CD4-positive, alpha-beta T cell treated with Interleukin-15 for 1 hour (primary cell): ENCODE results near the gene BICDL1.
"Not testable (repeated sequence)": the region's sequence is repeated elsewhere in the genome, so short reads cannot be mapped to it uniquely, and the experiment has no call there.

Experiments
- DNase-seq: peaks from one replicate; pipeline ENCODE4 v3.0.0-alpha.2; 2020

BICDL1 gene

DNA sequence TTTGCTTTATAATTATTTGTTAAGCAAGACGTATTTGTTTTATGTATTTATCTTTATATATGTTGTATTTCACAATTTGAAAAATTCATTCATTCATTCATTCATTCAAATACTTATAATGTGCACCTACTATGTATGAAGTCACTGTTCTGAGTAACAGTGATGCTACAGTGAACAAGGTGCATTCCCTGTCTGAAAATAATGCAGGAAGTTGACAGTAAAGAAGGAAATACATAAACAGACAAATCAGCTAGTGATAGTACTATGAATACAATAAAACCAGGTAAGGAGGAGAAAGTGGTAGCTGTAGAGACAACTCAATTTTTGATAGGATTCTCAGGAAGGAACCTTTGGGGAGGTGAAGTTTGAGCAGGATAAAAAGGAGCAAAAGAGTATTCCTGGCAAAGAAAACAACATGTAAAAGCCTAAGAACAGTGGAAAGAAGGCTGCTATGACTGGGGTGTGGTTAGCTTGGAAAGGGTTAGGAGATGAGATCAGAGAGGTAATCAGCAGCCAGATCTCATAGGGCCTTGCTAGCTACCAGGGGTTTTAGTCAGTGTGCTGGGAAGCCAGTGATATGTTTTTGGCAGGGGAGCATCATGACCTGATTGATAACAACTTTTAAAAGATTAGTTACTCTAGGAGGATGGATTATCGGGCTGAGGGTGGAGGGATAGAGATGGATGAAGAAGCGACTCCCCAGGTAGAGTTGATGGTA is 17.4 kb downstream of the BICDL1 start:
- no peak for DNase-seq

DNA sequence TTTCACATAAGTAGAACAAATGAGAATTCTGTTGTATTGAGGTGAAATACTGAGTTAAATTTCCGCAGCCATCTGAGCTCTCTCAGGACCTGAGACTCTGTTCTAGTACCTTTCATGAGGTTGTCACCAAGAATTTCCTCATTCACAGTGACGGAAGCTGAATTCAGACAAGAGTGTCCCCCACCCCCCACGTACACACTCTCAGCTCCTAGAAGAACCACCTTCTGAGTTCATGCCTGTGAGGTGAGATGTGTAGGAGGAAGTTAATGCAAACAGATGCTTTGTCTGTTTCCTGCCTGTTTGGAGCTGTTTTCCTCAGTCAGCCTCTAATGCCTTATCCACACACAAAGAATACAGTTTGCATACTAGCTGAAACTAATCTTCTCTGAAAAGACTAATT is 18.2 kb downstream of the BICDL1 start:
- peak; percentile 84 for DNase-seq

DNA sequence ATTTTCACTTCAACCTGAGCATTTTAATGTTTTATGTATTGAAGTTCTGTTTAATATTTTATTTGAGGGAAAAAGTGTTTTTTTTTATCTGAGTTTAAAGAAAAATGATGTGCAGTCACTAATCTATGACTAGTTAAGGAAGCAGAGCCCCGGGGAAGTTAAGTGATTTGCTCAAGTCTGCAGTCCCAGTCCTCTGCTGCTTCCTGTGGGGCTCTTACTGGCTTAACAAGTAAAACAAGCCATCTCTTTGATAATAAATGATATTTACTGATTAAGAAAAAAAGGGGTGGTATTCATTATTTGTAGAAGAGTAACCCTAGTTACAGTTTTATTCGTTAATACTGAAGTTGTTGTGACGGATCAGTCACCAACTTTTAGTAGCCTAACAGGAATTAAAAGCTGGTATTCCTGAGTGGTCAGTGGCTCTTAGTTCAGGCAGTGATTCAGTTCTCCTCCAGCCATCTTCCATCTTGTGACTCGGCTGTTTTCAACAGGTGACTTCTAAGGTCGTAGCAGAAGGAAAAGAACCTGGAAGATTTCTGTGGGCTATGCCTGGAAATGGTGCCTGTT is 21.7 kb downstream of the BICDL1 start:
- DNase-seq, result peak; percentile 47

DNA sequence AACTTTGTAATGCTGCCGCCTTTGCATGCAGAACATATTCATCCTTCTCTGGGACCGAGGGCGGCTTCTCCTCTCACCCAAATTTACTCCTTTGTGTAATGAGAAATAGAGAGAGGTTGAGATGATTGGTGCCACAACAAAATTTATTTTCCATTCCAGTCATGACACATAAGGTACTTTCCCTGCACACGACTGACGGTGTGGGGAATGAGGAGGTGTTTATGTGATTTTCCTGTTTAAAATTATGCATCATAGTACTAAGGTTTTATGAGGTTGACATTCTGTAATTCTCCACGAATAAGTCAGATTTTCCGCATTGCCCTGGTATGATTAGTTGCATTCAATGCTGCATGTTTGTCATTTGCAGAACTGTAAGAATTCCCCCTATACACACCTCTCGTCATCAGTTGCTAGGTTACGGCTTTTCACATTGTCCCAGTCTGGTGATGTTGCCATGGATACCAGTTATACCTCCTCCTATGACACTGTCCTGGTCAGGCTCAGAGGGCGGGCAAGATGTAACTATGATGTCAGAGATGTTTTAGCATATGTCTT is 23.1 kb downstream of the BICDL1 start:
- peak; percentile 91 for DNase-seq

DNA sequence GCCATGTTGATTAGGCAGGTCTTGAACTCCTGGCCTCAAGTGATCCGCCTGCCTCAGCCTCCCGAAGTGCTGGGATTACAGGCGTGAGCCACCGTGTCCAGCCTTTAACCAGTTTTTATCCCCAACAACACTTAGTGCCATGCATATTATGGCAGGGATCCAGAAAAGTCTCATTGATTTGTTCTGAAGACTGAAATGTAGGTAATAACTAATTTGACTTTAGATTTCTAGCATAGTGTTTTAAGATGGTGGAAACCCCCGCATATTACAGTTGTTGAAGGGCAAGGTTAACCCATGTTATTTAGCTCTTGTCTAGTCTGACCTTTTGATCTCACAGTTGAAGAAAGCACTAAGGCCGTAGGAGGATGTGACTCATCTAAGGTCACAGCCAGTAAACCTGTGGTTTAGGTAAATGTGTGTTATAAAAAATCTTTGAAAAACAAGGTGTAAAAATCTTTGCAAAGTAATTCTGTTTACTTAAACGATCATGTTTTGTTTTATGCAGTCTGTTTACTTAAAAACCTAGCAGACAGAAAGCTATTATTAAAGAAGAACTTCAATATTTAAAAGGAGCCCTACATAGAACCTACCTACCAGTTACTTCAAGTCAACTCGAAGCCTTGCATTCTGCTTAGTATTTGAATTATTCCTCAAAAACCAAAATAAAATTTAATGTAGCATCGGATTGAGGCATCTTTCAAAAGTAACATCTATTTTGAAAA is 24.8 kb downstream of the BICDL1 start:
- DNase-seq, result peak; percentile 77

DNA sequence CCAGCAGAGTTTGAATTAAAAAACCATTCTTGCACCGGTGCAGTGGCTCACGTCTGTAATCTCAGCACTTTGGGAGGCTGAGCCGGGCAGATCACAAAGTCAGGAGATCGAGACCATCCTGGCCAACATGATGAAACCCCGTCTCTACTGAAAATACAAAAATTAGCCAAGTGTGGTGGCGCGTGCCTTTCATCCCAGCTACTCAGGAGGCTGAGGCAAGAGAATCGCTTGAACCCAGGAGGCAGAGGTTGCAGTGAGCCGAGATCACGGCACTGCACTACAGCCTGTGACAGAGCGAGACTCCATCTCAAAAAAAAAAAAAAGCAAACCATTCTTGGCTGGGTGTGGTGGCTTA is 25.3 kb downstream of the BICDL1 start:
- DNase-seq, result not testable (repeated sequence)

DNA sequence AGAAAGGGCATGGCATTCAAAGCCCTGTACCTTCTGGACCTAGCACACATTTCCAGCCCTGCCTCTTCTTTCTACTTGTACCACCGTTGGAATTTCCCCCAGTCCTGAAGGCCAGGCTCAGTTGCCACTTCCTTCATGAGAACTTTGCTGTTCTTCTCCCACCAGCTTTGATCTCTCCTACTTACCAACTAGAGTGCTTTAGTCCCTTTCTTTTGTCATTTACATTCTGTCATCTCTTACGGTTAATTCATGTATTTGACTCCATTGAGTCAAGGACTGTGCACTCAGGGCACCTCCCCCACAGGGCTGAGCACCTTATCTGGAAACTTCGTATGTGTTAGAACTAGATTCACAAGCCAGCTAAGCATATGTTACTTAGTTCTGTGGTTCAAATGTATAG is 26.3 kb downstream of the BICDL1 start:
- peak; percentile 51 for DNase-seq

DNA sequence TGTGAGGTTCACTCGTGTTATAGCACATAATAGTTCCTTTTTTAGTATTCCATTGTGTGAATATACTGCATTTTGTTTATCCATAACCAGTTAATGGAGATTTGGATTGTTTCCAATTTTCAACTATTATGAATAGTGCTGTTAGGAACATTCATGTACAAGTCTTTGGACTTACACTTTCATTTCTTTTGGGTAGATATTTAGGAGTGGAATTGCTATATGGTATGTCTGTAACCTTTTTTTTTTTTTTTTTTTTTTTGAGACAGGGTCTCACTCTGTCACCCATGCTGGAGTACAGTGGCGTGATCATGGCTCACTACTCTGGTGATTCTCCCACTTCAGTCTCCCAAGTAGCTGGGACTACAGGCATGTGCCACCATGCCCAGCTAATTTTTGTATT is 27.2 kb downstream of the BICDL1 start:
- DNase-seq, result not testable (repeated sequence)

DNA sequence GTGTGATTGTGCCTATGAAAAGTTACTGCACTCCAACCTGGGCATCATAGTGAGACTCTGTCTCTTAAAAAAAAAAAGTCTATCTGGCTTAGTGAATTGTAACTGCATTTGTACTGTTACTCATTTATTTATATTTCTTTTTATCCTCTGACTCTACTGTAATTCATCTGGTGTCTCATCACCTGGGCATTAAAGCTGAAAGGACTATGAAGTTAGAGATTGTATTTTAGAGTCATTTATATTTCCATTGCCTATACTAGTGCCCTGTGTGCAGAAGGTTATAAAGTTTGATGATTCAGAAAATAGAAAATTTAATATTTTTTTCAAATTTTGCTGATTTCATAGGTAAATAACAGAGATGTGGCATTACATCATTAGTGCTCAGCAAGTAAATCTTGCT is 30.2 kb downstream of the BICDL1 start:
- no peak for DNase-seq

DNA sequence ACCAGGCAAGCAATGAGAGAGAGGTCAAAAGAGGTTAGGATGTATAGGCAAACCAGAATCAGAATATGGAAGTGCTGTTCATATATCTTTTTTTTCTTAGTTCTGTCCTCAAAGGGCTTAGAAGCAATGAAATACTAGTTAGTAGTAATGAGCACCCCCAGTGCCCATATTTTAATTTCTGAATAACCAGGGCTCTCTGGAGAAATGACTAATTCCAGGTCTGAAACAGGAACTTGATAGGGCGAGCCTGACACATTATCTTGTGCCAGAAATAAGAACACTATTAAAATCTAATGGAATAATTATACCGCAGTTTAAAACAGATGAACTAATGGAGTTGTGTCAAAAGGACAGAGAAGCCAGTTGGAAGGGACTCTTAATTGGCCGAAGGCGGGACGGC is 30.9 kb downstream of the BICDL1 start:
- no peak for DNase-seq

DNA sequence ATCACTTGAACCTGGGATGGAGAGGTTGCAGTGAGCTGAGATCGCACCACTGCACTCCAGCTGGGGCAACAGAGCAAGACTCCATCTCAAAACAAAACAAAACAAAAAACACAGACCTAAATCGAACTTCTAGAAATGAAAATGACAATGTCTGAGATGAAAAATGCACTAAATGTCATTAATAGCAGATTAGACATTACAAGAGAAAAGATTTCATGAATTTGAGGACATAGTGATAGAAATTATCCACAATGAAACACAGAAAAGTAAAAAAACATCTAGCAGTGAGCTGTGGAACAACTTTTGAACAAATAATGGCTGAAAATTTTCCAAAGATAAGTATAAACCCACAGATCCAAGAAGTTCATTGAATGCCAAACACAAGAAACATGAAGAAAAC is 35.2 kb downstream of the BICDL1 start:
- no peak for DNase-seq

DNA sequence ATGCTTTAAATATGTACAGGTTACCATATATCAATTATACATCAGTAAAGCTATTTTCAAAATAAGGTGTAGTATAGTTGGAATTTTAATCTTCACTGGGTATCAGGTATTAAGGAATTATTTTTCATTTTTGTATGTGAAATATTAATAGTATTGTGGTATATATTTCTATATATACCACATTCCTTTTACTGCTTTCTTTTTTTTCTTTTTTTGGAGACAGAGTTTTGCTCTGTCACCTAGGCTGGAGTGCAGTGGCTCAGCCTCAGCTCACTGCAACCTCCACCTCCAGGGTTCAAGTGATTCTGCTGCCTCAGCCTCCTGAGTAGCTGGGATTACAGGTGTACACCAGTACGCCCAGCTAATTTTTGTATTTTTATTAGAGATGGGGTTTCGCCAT is 36.6 kb downstream of the BICDL1 start:
- DNase-seq, result no peak

DNA sequence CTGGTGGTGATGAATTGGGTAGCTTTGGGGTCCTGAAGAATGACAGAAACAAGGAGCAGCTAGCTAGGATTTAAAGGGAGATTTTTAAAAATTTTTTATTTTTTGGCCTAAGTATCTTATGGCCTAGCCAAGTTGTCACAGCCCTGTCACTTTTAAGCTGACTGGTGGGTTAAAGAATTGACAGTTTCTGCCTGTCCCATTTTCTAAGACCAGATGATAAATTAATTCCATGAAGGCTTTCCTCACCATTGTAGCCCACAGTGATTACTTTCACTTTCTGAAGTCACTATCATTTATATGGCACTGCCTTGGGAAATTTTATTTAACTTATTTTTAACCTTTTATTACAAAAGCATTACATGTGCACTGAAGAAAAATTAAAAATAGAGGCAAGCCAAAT is 43.2 kb downstream of the BICDL1 start:
- no peak for DNase-seq

DNA sequence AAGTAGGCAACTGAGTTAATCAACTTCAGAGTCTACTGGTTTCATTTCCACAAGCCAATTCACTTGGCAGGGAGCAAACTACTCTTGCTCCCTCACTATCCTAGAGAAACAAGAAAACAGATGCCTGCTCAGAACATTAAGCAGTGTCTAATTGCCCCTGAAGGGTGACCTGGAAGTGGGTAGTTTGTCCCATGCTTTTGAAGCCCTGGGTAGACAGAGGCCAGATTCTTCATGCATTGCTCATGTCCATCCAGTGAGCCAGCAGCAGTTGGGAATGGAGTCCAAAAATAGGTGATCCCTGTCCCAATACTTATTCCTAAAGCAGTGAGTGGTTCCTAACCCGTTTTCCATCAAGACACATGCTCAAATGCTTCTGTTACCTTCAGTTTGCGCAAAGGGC is 48.8 kb downstream of the BICDL1 start:
- no peak for DNase-seq

DNA sequence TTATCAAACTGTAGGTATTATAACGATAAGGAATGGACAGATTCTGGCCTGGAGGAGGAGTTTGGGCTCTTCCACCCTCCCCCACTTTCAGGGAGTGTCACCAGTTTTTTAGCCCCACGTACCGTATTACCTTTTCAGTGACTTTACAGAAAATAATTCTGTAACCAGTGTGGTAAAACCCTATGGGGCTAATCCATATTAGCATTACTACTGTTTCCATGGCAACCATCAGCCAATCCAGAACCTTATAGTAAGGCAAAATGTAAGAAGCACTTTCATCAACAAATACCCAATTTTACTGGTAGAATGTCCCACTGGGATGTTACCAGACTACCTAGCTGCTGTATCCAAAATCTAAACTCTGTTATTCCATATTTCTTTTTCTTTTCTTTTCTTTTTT is 50.7 kb downstream of the BICDL1 start:
- DNase-seq, result no peak

DNA sequence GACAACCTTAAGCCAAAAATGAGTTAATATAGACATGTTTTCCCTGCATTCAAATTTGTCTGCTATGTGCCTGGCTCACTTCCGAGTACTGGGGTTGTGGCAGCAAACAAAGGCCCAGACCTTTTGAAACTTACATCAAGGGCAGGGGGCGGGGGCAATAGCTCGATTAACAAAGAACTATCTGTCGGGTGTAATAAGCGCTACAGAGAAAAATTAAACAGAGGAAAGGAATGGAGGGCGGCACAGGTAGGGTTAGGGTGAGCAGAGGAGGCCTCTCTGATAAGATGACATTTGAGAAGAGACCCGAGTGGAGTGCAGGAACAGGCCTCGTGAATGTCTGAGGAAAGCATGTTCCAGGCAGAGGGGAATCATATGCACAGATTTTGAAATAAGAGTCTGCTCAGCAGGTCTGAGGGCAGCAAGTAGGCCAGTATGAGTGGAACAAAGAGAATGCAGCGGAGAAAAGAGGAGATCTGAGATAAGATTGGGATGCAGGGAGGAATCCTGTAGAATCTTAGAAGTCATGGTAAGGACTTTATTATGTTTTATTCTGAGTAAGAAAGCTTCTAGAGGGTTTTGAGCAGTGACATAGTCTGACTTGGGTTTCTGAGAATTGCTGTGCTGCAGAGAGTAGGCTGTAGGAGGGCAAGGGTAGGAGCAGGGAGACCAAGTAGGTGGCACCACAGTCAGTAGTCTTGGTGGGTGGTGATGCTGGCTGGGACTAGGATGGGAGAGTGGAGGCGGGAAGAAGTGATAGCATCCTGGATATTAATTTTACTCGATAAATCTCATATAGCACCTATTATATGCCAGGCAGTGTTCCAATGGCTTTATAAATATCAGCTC is 52.6 kb downstream of the BICDL1 start:
- DNase-seq, result peak; percentile 67

DNA sequence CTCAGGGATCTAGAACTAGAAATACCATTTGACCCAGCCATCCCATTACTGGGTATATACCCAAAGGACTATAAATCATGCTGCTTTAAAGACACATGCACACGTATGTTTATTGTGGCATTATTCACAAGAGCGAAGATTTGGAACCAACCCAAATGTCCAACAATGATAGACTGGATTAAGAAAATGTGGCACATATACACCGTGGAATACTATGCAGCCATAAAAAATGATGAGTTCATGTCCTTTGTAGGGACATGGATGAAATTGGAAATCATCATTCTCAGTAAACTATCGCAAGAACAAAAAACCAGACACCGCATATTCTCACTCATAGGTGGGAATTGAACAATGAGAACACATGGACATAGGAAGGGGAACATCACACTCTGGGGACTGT is 56.3 kb downstream of the BICDL1 start:
- not testable (repeated sequence) for DNase-seq

DNA sequence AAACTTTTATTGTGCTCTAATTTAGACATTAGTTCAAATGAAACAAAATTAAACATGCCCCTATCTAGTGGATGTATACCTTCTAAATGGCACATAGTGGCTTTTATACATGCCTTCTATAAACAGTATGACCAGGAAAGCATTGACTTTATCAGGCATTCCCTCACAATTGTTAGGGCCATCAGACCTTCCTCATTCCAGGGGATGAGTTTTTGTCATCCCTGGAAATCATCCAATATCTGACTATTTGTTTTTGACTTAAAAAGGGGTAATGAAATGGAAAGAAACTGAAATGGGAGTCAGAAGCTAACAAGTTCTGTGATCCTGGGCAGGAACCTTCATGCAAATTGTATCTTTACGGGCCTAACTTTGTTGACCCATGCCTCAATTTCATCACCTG is 58.0 kb downstream of the BICDL1 start:
- no peak for DNase-seq

DNA sequence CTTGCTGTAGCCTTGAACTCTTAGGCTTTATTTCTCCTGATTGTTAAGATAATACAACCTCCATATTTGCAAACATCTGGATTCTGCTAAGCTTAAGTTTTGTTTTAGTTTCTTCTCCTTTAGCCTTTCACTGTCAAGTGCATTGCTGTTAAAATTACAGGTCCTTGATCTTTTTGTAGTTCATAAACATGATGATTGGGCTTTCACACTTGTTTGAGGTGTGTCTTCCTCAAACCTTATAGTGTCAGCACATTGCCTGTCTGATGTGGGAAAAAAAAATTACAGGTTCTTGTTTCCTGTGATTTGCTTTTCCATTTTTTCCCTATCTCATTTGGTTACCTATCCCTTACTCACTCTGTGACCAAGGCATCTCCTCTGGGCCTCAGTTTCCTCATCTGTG is 59.2 kb downstream of the BICDL1 start:
- DNase-seq, result no peak

DNA sequence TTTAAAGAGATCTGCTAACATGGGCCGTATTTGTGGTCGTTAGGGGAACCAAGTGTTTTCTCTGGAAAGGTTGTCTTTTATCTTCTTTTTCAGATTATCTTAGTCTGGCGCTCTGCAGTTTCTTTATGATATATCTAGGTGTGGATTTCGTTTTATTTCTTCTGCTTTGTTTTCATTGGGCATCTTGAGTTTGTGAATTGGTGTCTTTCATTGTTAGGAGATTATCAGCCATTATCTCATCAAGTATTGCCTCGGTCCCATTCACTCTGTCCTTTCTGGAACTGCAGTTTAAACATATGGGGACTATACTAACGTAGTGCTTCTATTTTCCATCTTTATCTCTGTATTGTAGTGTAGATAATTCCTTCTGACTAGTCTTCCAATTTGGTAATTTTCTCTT is 60.4 kb downstream of the BICDL1 start:
- no peak for DNase-seq

DNA sequence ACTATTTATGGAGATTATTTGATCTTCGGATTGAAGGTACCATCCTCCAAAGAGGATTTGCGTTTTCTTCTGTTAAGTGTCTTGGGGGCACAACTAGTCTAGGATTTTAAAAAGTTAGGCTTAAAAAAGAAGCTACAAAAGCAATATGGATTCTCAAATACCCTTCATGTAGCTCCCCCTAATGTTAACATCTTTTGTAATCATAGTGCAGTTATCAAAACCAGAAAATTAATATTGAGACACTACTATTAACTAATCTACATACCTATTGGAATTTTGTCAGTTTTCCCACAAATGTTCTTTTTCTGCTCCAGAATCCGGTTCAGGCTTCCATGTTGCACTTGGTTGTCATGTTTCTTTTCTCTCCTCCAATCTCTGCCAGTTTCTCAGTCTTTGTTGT is 62.5 kb downstream of the BICDL1 start:
- no peak for DNase-seq

DNA sequence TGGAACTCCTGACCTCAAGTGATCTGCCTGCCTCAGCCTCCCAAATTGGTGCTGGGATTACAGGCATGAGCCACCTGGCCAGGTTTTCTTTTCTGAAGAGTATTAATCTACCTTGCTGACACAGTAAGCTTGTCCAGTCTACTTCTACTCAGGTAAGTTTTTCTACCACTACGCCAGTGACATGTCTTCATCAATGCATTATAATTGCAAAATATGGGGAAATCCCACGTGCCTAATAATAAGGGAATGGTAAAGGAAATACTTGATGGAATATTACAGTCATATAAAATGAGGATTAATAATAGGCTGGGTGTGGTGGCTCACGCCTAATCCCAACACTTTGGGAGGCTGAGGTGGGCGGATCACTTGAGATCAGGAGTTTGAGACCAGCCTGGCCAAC is 65.3 kb downstream of the BICDL1 start:
- no peak for DNase-seq
